Calu3 (cell line): ENCODE data around the gene QSOX1. TPM values are rescaled to one million over a fixed set of nuclear protein-coding genes. Genes with fewer than 3 reads are reported as not detected.
A peak's percentile ranks its signal among the peaks of the same experiment; 100 is the strongest.

Experiments
- BruUV-seq: library from RNA; stranded (reverse); fragments of 400-500 nt; replicated peaks from 2 replicates; lab custom pipeline; 2021; lab: Mats Ljungman, UMichigan
- CTCF ChIA-PET: fragments of 300-600 bp; sonication (Branson Sonifier 250); formaldehyde crosslinking; loops from one replicate; lab custom pipeline; 2022; ENCODE audit warnings: antibody characterized with exemption; lab: Charles Lee
- DNase-seq: peaks from one replicate; pipeline ENCODE4 v3.0.0; 2022
- H3K27ac Mint-ChIP-seq: one replicate; pipeline ENCODE4 v1.8.0; 2022; ENCODE audit warnings: mixed read lengths; ENCODE audit not compliant: unreplicated experiment
- H3K27me3 Mint-ChIP-seq: one replicate; pipeline ENCODE4 v1.8.0; 2022; ENCODE audit warnings: mixed read lengths; ENCODE audit not compliant: unreplicated experiment
- H3K36me3 Mint-ChIP-seq: one replicate; pipeline ENCODE4 v1.8.0; 2022; ENCODE audit warnings: mild to moderate bottlenecking, moderate library complexity, mixed read lengths; ENCODE audit not compliant: insufficient read depth, unreplicated experiment
- H3K4me1 Mint-ChIP-seq: one replicate; pipeline ENCODE4 v1.8.0; 2022; ENCODE audit warnings: mild to moderate bottlenecking, low read depth, mixed read lengths; ENCODE audit not compliant: unreplicated experiment
- H3K4me3 Mint-ChIP-seq: one replicate; pipeline ENCODE4 v1.8.0; 2022; ENCODE audit warnings: mild to moderate bottlenecking, low read depth, moderate library complexity, mixed read lengths; ENCODE audit not compliant: unreplicated experiment
- H3K9me3 Mint-ChIP-seq: one replicate; pipeline ENCODE4 v1.8.0; 2022; ENCODE audit warnings: low read depth, mixed read lengths; ENCODE audit not compliant: unreplicated experiment
- CTCF ChIP-seq: fragments of 200-600 bp; IDR thresholded peaks from one replicate; pipeline ENCODE4 v1.8.0; 2022; ENCODE audit warnings: antibody characterized with exemption; ENCODE audit not compliant: unreplicated experiment
- intact Hi-C: fragments of 100-400 bp; cut with micrococcal nuclease; formaldehyde crosslinking; loops from one replicate; pipeline ENCODE4 v1.10.0; 2022; ENCODE audit not compliant: unreplicated experiment
- total RNA-seq: library from RNA; stranded (reverse); gene quantifications from 2 replicates; pipeline ENCODE4 v1.2.3, GENCODE V29; 2022

QSOX1 gene
- total RNA-seq, 1 experiment from 2014 or later = 462 TPM

- CTCF ChIA-PET = interaction anchor here (0.5 to 0.7 kb wide), 2 partner anchors 48 to 932 kb away, joined by 3 read pairs; partner anchors contain the start of gene SOAT1
- no TSS peak for BruUV-seq
- H3K27me3 Mint-ChIP-seq = peaks cover 76% of the 10 kb centered on the region
These were observed 70.7 kb downstream of the QSOX1 start for GRCh38 chr1:180225403-180225802.

GRCh38 chr1:180227861-180228647, 73.4 kb downstream of the QSOX1 start:
- no TSS peak for BruUV-seq
- peaks cover 78% of the 10 kb centered on the region for H3K27me3 Mint-ChIP-seq
- H3K36me3 Mint-ChIP-seq = peaks cover 30% of the 10 kb centered on the region
- TF ChIP-seq CTCF = no peak
- no peak overlapping the region for H3K27ac Mint-ChIP-seq
- H3K4me3 Mint-ChIP-seq = peak overlapping the region; percentile 79
- no peaks in the 10 kb centered on the region for H3K4me1 Mint-ChIP-seq
- no peak for DNase-seq
- no peaks in the 10 kb centered on the region for H3K9me3 Mint-ChIP-seq
- CTCF ChIA-PET = no interaction called here
- intact Hi-C loops = no loop called here

More at GRCh38 chr1:180225403-180225802, 70.7 kb downstream of the QSOX1 start:
- H3K27ac Mint-ChIP-seq = no peak overlapping the region
- intact Hi-C loops = no loop called here
- peaks cover 23% of the 10 kb centered on the region for H3K36me3 Mint-ChIP-seq
- no peaks in the 10 kb centered on the region for H3K9me3 Mint-ChIP-seq
- H3K4me3 Mint-ChIP-seq = no peak overlapping the region
- no peak for DNase-seq
- no peaks in the 10 kb centered on the region for H3K4me1 Mint-ChIP-seq
- no peak for TF ChIP-seq CTCF

- Mint-ChIP-seq H3K27ac (no peak overlapping the region), H3K36me3 (peaks cover 30% of the 10 kb centered on the region), H3K9me3 (no peaks in the 10 kb centered on the region), H3K4me3 (peak overlapping the region; percentile 79), H3K27me3 (peaks cover 78% of the 10 kb centered on the region), H3K4me1 (peaks cover 1% of the 10 kb centered on the region)
- CTCF ChIA-PET = no interaction called here
- BruUV-seq = no TSS peak
- peak; percentile 16 for DNase-seq
- intact Hi-C loops = no loop called here
- no peak for TF ChIP-seq CTCF
These were observed 74.2 kb downstream of the QSOX1 start for GRCh38 chr1:180228648-180229482.

GRCh38 chr1:180229483-180230415, 75.1 kb downstream of the QSOX1 start, which contains the start of gene LHX4:
Gene LHX4 (plus strand): TSS chr1:180230264. CDS start chr1:180230530, 266 bp downstream.
- no peak for TF ChIP-seq CTCF
- no TSS peak for BruUV-seq
- H3K4me1 Mint-ChIP-seq = peaks cover 10% of the 10 kb centered on the region
- H3K27me3 Mint-ChIP-seq = peaks cover 78% of the 10 kb centered on the region
- H3K9me3 Mint-ChIP-seq = no peaks in the 10 kb centered on the region
- H3K36me3 Mint-ChIP-seq = peaks cover 36% of the 10 kb centered on the region
- DNase-seq = peak; percentile 51
- intact Hi-C loops = no loop called here
- no peak within 1 kb of the TSS for H3K27ac Mint-ChIP-seq
- CTCF ChIA-PET = interaction anchor here (1.0 kb wide), 1 partner anchor 72 kb away, joined by 4 read pairs; no protein-coding TSS in a partner anchor
- peak within 1 kb of the TSS; percentile 79 for H3K4me3 Mint-ChIP-seq
